IMR-90 (cell line): Measurements from ENCODE around the gene ST6GALNAC3. TPM values are rescaled to one million over a fixed set of nuclear protein-coding genes. Genes with fewer than 3 reads are reported as not detected.

Experiments
- ATAC-seq: fragments of 200-7000 bp; cut with Tn5 transposase; 2 replicates; pipeline ENCODE4 v1.9.1; 2020; ENCODE audit warnings: low read depth, mild to moderate bottlenecking, moderate library complexity
- BruUV-seq: library from RNA; stranded (reverse); fragments of 400-500 nt; replicated peaks from 2 replicates; lab custom pipeline; 2021; lab: Mats Ljungman, UMichigan
- CTCF ChIA-PET: fragments of 300-600 bp; formaldehyde crosslinking; extraction: SDS; loops from one replicate; lab custom pipeline; 2021; ENCODE audit warnings: antibody characterized with exemption; lab: Yijun Ruan, JAX
- POLR2A ChIA-PET: fragments of 300-600 bp; sonication (Branson Sonifier 250); formaldehyde crosslinking; loops from one replicate; lab custom pipeline; 2022; ENCODE audit warnings: antibody characterized with exemption; ENCODE audit not compliant: unreplicated experiment; lab: Charles Lee
- DNase-seq: peaks from one replicate; pipeline ENCODE4 v3.0.0; 2013
- H2AFZ ChIP-seq: replicated peaks from 2 replicates; pipeline ENCODE3; 2013; ENCODE audit warnings: low read length, mild to moderate bottlenecking; ENCODE audit not compliant: poor library complexity
- H2AK5ac ChIP-seq: 2 replicates; pipeline ENCODE4 v1.6.1; 2013; ENCODE audit warnings: low read depth, low read length, inconsistent platforms
- H2AK9ac ChIP-seq: replicated peaks from 2 replicates; pipeline ENCODE3; 2013; ENCODE audit warnings: mild to moderate bottlenecking, low read depth, low read length, moderate library complexity; ENCODE audit not compliant: poor library complexity
- H2BK120ac ChIP-seq: 2 replicates; pipeline ENCODE4 v1.6.1; 2013; ENCODE audit warnings: low read depth, low read length, inconsistent platforms
- H2BK15ac ChIP-seq: 3 replicates; pipeline ENCODE4 v1.6.1; 2013; ENCODE audit warnings: low read depth, low read length, inconsistent platforms
- H2BK20ac ChIP-seq: 2 replicates; pipeline ENCODE4 v1.6.1; 2013; ENCODE audit warnings: low read depth, mild to moderate bottlenecking, inconsistent platforms, low read length, moderate library complexity
- H2BK5ac ChIP-seq: 2 replicates; pipeline ENCODE4 v1.6.1; 2013; ENCODE audit warnings: mild to moderate bottlenecking, low read depth, low read length, inconsistent platforms; ENCODE audit not compliant: poor library complexity, severe bottlenecking
- H3K14ac ChIP-seq: replicated peaks from 2 replicates; pipeline ENCODE4 v1.6.1; 2013; ENCODE audit warnings: low read depth, low read length, inconsistent platforms
- H3K18ac ChIP-seq: 2 replicates; pipeline ENCODE4 v1.6.1; 2013; ENCODE audit warnings: low read depth, low read length, control low read depth
- H3K23ac ChIP-seq: 2 replicates; pipeline ENCODE4 v1.6.1; 2013; ENCODE audit warnings: low read depth, low read length, inconsistent platforms
- H3K27ac ChIP-seq: 2 replicates; pipeline ENCODE4 v1.5.1; 2013; ENCODE audit warnings: mild to moderate bottlenecking, control low read depth, low read length; ENCODE audit not compliant: insufficient read depth
- H3K27me3 ChIP-seq: 2 replicates; pipeline ENCODE4 v1.6.1; 2013; ENCODE audit warnings: low read length; ENCODE audit not compliant: control insufficient read depth, insufficient read depth
- H3K36me3 ChIP-seq: 2 replicates; pipeline ENCODE4 v1.6.1; 2013; ENCODE audit warnings: low read length, mixed read lengths; ENCODE audit not compliant: control insufficient read depth, insufficient read depth
- H3K4ac ChIP-seq: 2 replicates; pipeline ENCODE4 v1.6.1; 2013; ENCODE audit warnings: low read depth, low read length, inconsistent platforms
- H3K4me1 ChIP-seq: 2 replicates; pipeline ENCODE4 v1.6.1; 2013; ENCODE audit warnings: low read length, mixed read lengths; ENCODE audit not compliant: control insufficient read depth, insufficient read depth
- H3K4me2 ChIP-seq: 2 replicates; pipeline ENCODE4 v1.6.1; 2013; ENCODE audit warnings: low read depth, mild to moderate bottlenecking, control low read depth, low read length, moderate library complexity
- H3K4me3 ChIP-seq: 2 replicates; pipeline ENCODE4 v1.5.1; 2013; ENCODE audit warnings: low read depth, mild to moderate bottlenecking, control low read depth, low read length, moderate library complexity; ENCODE audit not compliant: insufficient read depth
- H3K56ac ChIP-seq: 2 replicates; pipeline ENCODE4 v1.6.1; 2013; ENCODE audit warnings: low read length, inconsistent platforms; ENCODE audit not compliant: insufficient read depth; ENCODE audit errors: extremely low read depth
- H3K79me1 ChIP-seq, 2 experiments: 2 replicates each; pipeline ENCODE4 v1.6.1; 2013; ENCODE audit warnings: low read length in 2 of 2, inconsistent platforms in 1 of 2, low read depth in 1 of 2
- H3K9ac ChIP-seq: 2 replicates; pipeline ENCODE4 v1.6.1; 2013; ENCODE audit warnings: low read depth, low read length, control low read depth
- H3K9me1 ChIP-seq: 2 replicates; pipeline ENCODE4 v1.6.1; 2013; ENCODE audit warnings: low read length, inconsistent platforms; ENCODE audit not compliant: insufficient read depth
- H3K9me3 ChIP-seq: 2 replicates; pipeline ENCODE4 v1.6.1; 2013; ENCODE audit warnings: low read length; ENCODE audit not compliant: control insufficient read depth, insufficient read depth
- H4K20me1 ChIP-seq: 2 replicates; pipeline ENCODE4 v1.6.1; 2013; ENCODE audit warnings: low read length, inconsistent platforms; ENCODE audit not compliant: insufficient read depth
- H4K5ac ChIP-seq: 2 replicates; pipeline ENCODE4 v1.6.1; 2013; ENCODE audit warnings: mild to moderate bottlenecking, low read depth, low read length, control low read depth
- H4K8ac ChIP-seq, 2 experiments: 2 replicates each; pipeline ENCODE4 v1.6.1; 2013; ENCODE audit warnings: low read depth in 2 of 2, low read length in 2 of 2, control low read depth in 1 of 2, inconsistent platforms in 1 of 2
- H4K91ac ChIP-seq: 2 replicates; pipeline ENCODE4 v1.6.1; 2013; ENCODE audit warnings: low read depth, low read length, inconsistent platforms; ENCODE audit not compliant: insufficient read depth
- BHLHE40 ChIP-seq: fragments of 150-350 bp; IDR thresholded peaks from 2 replicates; pipeline ENCODE4 v1.6.1; 2016; ENCODE audit warnings: mild to moderate bottlenecking, low read depth, low read length
- CEBPB ChIP-seq: IDR thresholded peaks from 2 replicates; pipeline ENCODE4 v1.6.1; 2012; ENCODE audit warnings: low read depth, low read length, improper control_type of control experiment
- CHD1 ChIP-seq: IDR thresholded peaks from 2 replicates; pipeline ENCODE4 v1.6.1; 2012; ENCODE audit warnings: low read depth, low read length, improper control_type of control experiment
- ELK1 ChIP-seq: fragments of 150-350 bp; IDR thresholded peaks from 2 replicates; pipeline ENCODE4 v1.6.1; 2016; ENCODE audit warnings: low read depth, mild to moderate bottlenecking, low read length, moderate library complexity, borderline replicate concordance
- FOS ChIP-seq: fragments of 150-350 bp; IDR thresholded peaks from 2 replicates; pipeline ENCODE4 v1.6.1; 2016; ENCODE audit warnings: low read depth, low read length
- MAFK ChIP-seq: IDR thresholded peaks from 2 replicates; pipeline ENCODE4 v1.6.1; 2012; ENCODE audit warnings: low read depth, low read length, improper control_type of control experiment
- MAZ ChIP-seq: IDR thresholded peaks from 2 replicates; pipeline ENCODE4 v1.6.1; 2012; ENCODE audit warnings: low read depth, mild to moderate bottlenecking, low read length, improper control_type of control experiment, moderate library complexity, borderline replicate concordance
- MXI1 ChIP-seq: IDR thresholded peaks from 2 replicates; pipeline ENCODE4 v1.6.1; 2012; ENCODE audit warnings: low read depth, mild to moderate bottlenecking, low read length, moderate library complexity, borderline replicate concordance
- RCOR1 ChIP-seq: IDR thresholded peaks from 2 replicates; pipeline ENCODE4 v1.6.1; 2012; ENCODE audit warnings: mild to moderate bottlenecking, low read length, improper control_type of control experiment; ENCODE audit not compliant: insufficient replicate concordance
- RFX5 ChIP-seq: IDR thresholded peaks from 2 replicates; pipeline ENCODE4 v1.8.0; 2012; ENCODE audit warnings: low read depth, mild to moderate bottlenecking, low read length, moderate library complexity
- SMC3 ChIP-seq: fragments of 150-350 bp; IDR thresholded peaks from 2 replicates; pipeline ENCODE4 v1.6.1; 2016; ENCODE audit warnings: low read depth, mild to moderate bottlenecking, antibody characterized with exemption, low read length, moderate library complexity
- WGBS, 2 experiments: methylation state at CpG; one replicate each; pipeline versions ENCODE4 v1.1.5 to v1.1.7; 2013; ENCODE audit warnings: missing lambda C conversion rate in 2 of 2; ENCODE audit not compliant: insufficient read length in 1 of 2; ENCODE audit errors: extremely low coverage in 2 of 2; 5-methylcytosine and 5-hydroxymethylcytosine counted together
- dilution Hi-C: fragments of 300-500 bp; cut with HindIII; formaldehyde crosslinking; loops from one replicate; pipeline ENCODE4 v1.14.3; 2018; ENCODE audit warnings: low sequenced_read_pairs; ENCODE audit not compliant: unreplicated experiment
- in situ Hi-C: fragments of 300-500 bp; cut with MboI; formaldehyde crosslinking; loops from 3 replicates; pipeline ENCODE4 v1.14.3; 2019; ENCODE audit warnings: low sequenced_read_pairs, inconsistent platforms, mixed read lengths
- intact Hi-C: fragments of 100-400 bp; cut with micrococcal nuclease; formaldehyde crosslinking; loops from 2 replicates; pipeline ENCODE4 v1.10.0; 2022
- polyA plus RNA-seq, 3 experiments: library from polyadenylated mRNA; depleted of rRNA; stranded (reverse); fragments of >200 nt; gene quantifications; 2 replicates each; pipeline ENCODE4 v1.2.3, GENCODE V29; 2012; ENCODE audit warnings: low replicate concordance in 1 of 3
- total RNA-seq: library from RNA; depleted of rRNA; stranded (reverse); fragments of >200 nt; gene quantifications from 2 replicates; pipeline ENCODE4 v1.2.3, GENCODE V29; 2012

The ST6GALNAC3 gene
- total and polyA plus RNA-seq, 2 of the 4 experiments (the other 2 are of a cell fraction): 0.65 to 1.3 TPM

- WGBS, 2 experiments: 100% methylated on average over 1 of the region's 4 CpGs; no CpG with 5 or more reads in 1 of the 2 experiments
- POLR2A ChIA-PET: no interaction called here
- H2BK120ac ChIP-seq: no peak overlapping the region
- no peak overlapping the region for H3K4ac ChIP-seq
- H2AK9ac ChIP-seq: no peak overlapping the region
- ATAC-seq (no peak), DNase-seq (no peak)
- H4K5ac ChIP-seq: no peak overlapping the region
- in situ Hi-C loops: no loop called here
- H3K14ac ChIP-seq: no peak overlapping the region
- no peak overlapping the region for H3K18ac ChIP-seq
- no peaks in the 10 kb centered on the region for H3K9me3 ChIP-seq
- H4K91ac ChIP-seq: no peak overlapping the region
- H3K9me1 ChIP-seq: no peaks in the 10 kb centered on the region
- no peak overlapping the region for H3K27ac ChIP-seq
- H2AK5ac ChIP-seq: no peak overlapping the region
- no peaks in the 10 kb centered on the region for H3K4me1 ChIP-seq
- no peak overlapping the region for H2BK5ac ChIP-seq
- CTCF ChIA-PET: no interaction called here
- no peak overlapping the region for H3K4me3 ChIP-seq
- dilution Hi-C loops: no loop called here
- no TSS peak for BruUV-seq
- H4K20me1 ChIP-seq: no peaks in the 10 kb centered on the region
- H3K56ac ChIP-seq: no peak overlapping the region
- H3K27me3 ChIP-seq: no peaks in the 10 kb centered on the region
- H2BK15ac ChIP-seq: no peak overlapping the region
- no peaks in the 10 kb centered on the region for H3K79me1 ChIP-seq
- intact Hi-C loops: no loop called here
- H3K9ac ChIP-seq: no peak overlapping the region
- H3K4me2 ChIP-seq: no peak overlapping the region
- H4K8ac ChIP-seq: no peak overlapping the region
- no peak overlapping the region for H2BK20ac ChIP-seq
- H2AFZ ChIP-seq: no peak overlapping the region
- TF ChIP-seq FOS (no peak), SMC3 (no peak), MAFK (no peak), MAZ (no peak), ELK1 (no peak), BHLHE40 (no peak), MXI1 (no peak), RCOR1 (no peak), RFX5 (no peak), CHD1 (no peak), CEBPB (no peak)
- no peak overlapping the region for H3K23ac ChIP-seq
- H3K36me3 ChIP-seq: no peaks in the 10 kb centered on the region
These were observed 158.1 kb downstream of the ST6GALNAC3 start for GRCh38 chr1:76232666-76233065.
